GM12878 (cell line): ENCODE results near the gene PTBP3. TPM values are rescaled to one million over a fixed set of nuclear protein-coding genes. Genes with fewer than 3 reads are reported as not detected.

Experiments
- ATAC-seq: fragments of 200-7000 bp; cut with Tn5 transposase; 3 replicates; pipeline ENCODE4 v1.9.1; 2020; ENCODE audit warnings: mild to moderate bottlenecking, moderate library complexity
- BruUV-seq: library from RNA; stranded (reverse); fragments of 400-500 nt; replicated peaks from 2 replicates; lab custom pipeline; 2021; lab: Mats Ljungman, UMichigan
- CTCF ChIA-PET: fragments of 300-600 bp; sonication (Branson Sonifier 250); formaldehyde crosslinking; extraction: SDS; loops from one replicate; lab custom pipeline; 2021; ENCODE audit warnings: inconsistent platforms; lab: Yijun Ruan, JAX
- POLR2A ChIA-PET: fragments of 350-600 bp; formaldehyde crosslinking; extraction: SDS; loops from one replicate; lab custom pipeline; 2021; ENCODE audit warnings: inconsistent platforms; lab: Charles Lee
- RAD21 ChIA-PET: fragments of 300-600 bp; sonication (Branson Sonifier 250); formaldehyde crosslinking; loops from one replicate; lab custom pipeline; 2023; ENCODE audit warnings: antibody characterized with exemption; ENCODE audit not compliant: unreplicated experiment; lab: Charles Lee
- SMC1A ChIA-PET: fragments of 300-600 bp; sonication (Branson Sonifier 250); formaldehyde crosslinking; loops from one replicate; lab custom pipeline; 2023; ENCODE audit not compliant: unreplicated experiment, uncharacterized antibody; lab: Charles Lee
- DNase-seq: peaks from one replicate; pipeline ENCODE4 v3.0.0-alpha.2; 2011; ENCODE audit warnings: low read depth, low spot score
- FAIRE-seq: peaks from 3 replicates; lab custom pipeline; 2011; peaks lifted over from hg19 to GRCh38; lab: Jason Lieb, UNC
- H2AFZ ChIP-seq: 2 replicates; pipeline ENCODE4 v1.6.0; 2011; ENCODE audit warnings: low read depth, low read length, control low read depth; ENCODE audit not compliant: control insufficient read depth
- H3K27ac ChIP-seq: 2 replicates; pipeline ENCODE4 v1.5.1; 2011; ENCODE audit warnings: control low read depth; ENCODE audit not compliant: control insufficient read depth, insufficient read depth
- H3K27me3 ChIP-seq, 2 experiments: replicated peaks in 1 of 2; 2 replicates each; pipeline versions ENCODE4 v1.6.0 to v1.6.1; 2011; ENCODE audit warnings: low read length in 1 of 2; ENCODE audit not compliant: control insufficient read depth in 2 of 2, insufficient read depth in 2 of 2
- H3K36me3 ChIP-seq, 2 experiments: 2 replicates each; pipeline ENCODE4 v1.5.1; 2011; ENCODE audit warnings: low read length in 1 of 2; ENCODE audit not compliant: control insufficient read depth in 2 of 2, insufficient read depth in 2 of 2
- H3K4me1 ChIP-seq: 2 replicates; pipeline ENCODE4 v1.6.1; 2011; ENCODE audit warnings: mild to moderate bottlenecking, low read length, moderate library complexity, mixed read lengths; ENCODE audit not compliant: control insufficient read depth, insufficient read depth
- H3K4me2 ChIP-seq: 2 replicates; pipeline ENCODE4 v1.6.0; 2011; ENCODE audit warnings: control low read depth; ENCODE audit not compliant: control insufficient read depth, insufficient read depth
- H3K4me3 ChIP-seq: fragments of 200-600 bp; sonication (generic); 2 replicates; pipeline ENCODE4 v1.5.1; 2016
- H3K79me2 ChIP-seq: 2 replicates; pipeline ENCODE4 v1.6.0; 2011; ENCODE audit warnings: low read length; ENCODE audit not compliant: control insufficient read depth, insufficient read depth
- H3K9ac ChIP-seq: 2 replicates; pipeline ENCODE4 v1.8.0; 2011; ENCODE audit warnings: low read length, control low read depth, mixed read lengths; ENCODE audit not compliant: control insufficient read depth, insufficient read depth
- H3K9me3 ChIP-seq: replicated peaks from 3 replicates; pipeline ENCODE4 v1.5.1; 2011; ENCODE audit warnings: mild to moderate bottlenecking, low read length; ENCODE audit not compliant: control insufficient read depth, insufficient read depth
- H4K20me1 ChIP-seq: 2 replicates; pipeline ENCODE4 v1.6.0; 2011; ENCODE audit not compliant: control insufficient read depth, insufficient read depth
- BCLAF1 ChIP-seq: fragments of 450-650 bp; IDR thresholded peaks from 2 replicates; pipeline ENCODE4 v1.6.1; 2017; ENCODE audit warnings: antibody characterized with exemption, mild to moderate bottlenecking, moderate library complexity
- EGR1 ChIP-seq, 2 experiments: IDR thresholded peaks; 1 replicate in 1 of 2; 2 replicates in 1 of 2; pipeline ENCODE4 v1.6.1; 2011 to 2012; ENCODE audit warnings: low read depth in 2 of 2, low read length in 2 of 2, borderline replicate concordance in 1 of 2, mild to moderate bottlenecking in 1 of 2, moderate library complexity in 1 of 2
- FOS ChIP-seq: IDR thresholded peaks from 3 replicates; pipeline ENCODE4 v1.6.1; 2011; ENCODE audit warnings: borderline replicate concordance; ENCODE audit not compliant: insufficient read length; ENCODE audit errors: extremely low read depth
- FOXM1 ChIP-seq: IDR thresholded peaks from 2 replicates; pipeline ENCODE4 v1.6.1; 2012; ENCODE audit warnings: low read depth, mild to moderate bottlenecking, inconsistent platforms, low read length, moderate library complexity
- JUNB ChIP-seq: IDR thresholded peaks from 2 replicates; pipeline ENCODE4 v1.6.1; 2016; ENCODE audit warnings: antibody characterized with exemption, mild to moderate bottlenecking
- KDM1A ChIP-seq: fragments of 200-600 bp; sonication (generic); IDR thresholded peaks from 2 replicates; pipeline ENCODE4 v1.6.1; 2016; ENCODE audit warnings: borderline replicate concordance
- NFIC ChIP-seq: IDR thresholded peaks from 2 replicates; pipeline ENCODE4 v1.6.1; 2012; ENCODE audit warnings: low read depth, mild to moderate bottlenecking, inconsistent platforms, low read length, moderate library complexity
- POLR2AphosphoS5 ChIP-seq: IDR thresholded peaks from 2 replicates; pipeline ENCODE4 v1.6.1; 2011; ENCODE audit warnings: mild to moderate bottlenecking, low read length, inconsistent platforms
- PRDM15 ChIP-seq: fragments of 450-650 bp; formaldehyde crosslinking; IDR thresholded peaks from 2 replicates; pipeline ENCODE4 v1.4.0; 2020; ENCODE audit warnings: mild to moderate bottlenecking, moderate library complexity
- RUNX3 ChIP-seq: IDR thresholded peaks from 2 replicates; pipeline ENCODE4 v1.6.1; 2012; ENCODE audit warnings: low read length, inconsistent platforms
- SREBF2 ChIP-seq: IDR thresholded peaks from 2 replicates; pipeline ENCODE4 v1.6.1; 2012; ENCODE audit warnings: mild to moderate bottlenecking, low read length
- WGBS: methylation state at CpG from one replicate; pipeline ENCODE4 v1.1.6; 2016; ENCODE audit warnings: low lambda C conversion rate; ENCODE audit not compliant: insufficient replicate concordance, insufficient coverage; ENCODE audit errors: missing lambda C conversion rate; 5-methylcytosine and 5-hydroxymethylcytosine counted together
- in situ Hi-C: fragments of 300-500 bp; cut with MboI; formaldehyde crosslinking; loops from 9 replicates; pipeline ENCODE4 v1.14.3; 2018; ENCODE audit warnings: mixed read lengths
- intact Hi-C: fragments of 100-400 bp; cut with micrococcal nuclease; formaldehyde crosslinking; loops from one replicate; pipeline ENCODE4 v1.14.2; 2022; ENCODE audit not compliant: unreplicated experiment
- polyA plus RNA-seq, 11 experiments: library from polyadenylated mRNA; depleted of rRNA in 4 of 11; unstranded in 6 of 11; stranded (reverse) in 5 of 11; fragments of >200 nt; fragmentation: Nextera tagmentation in 4 of 11; fragmentation: Illumina TruSeq in 1 of 11; extraction: Ambion mirVana in 4 of 11; extraction: Trizol in 1 of 11; gene quantifications; 1 replicate in 1 of 11; 2 replicates in 10 of 11; pipeline versions ENCODE4 v1.2.1 to v1.2.3, GENCODE V29; 2011 to 2016; ENCODE audit warnings: inconsistent platforms in 2 of 11, missing spikeins in 2 of 11, low read depth in 1 of 11
- total RNA-seq, 4 experiments: library from RNA; depleted of rRNA in 3 of 4; stranded (reverse); fragments of >200 nt in 3 of 4; fragmentation: Illumina TruSeq in 1 of 4; extraction: Trizol in 1 of 4; gene quantifications; 2 replicates each; pipeline versions ENCODE4 v1.2.1 to v1.2.3, GENCODE V29; 2013 to 2021
- TF ChIP-seq, protein P1 (sequence below): fragments of 450-650 bp; IDR thresholded peaks from 2 replicates; pipeline ENCODE4 v1.6.1; 2018; ENCODE audit warnings: mild to moderate bottlenecking, low read depth, moderate library complexity; ENCODE audit not compliant: partially characterized antibody

The PTBP3 gene
- total and polyA plus RNA-seq, 10 of the 15 experiments (the other 5 are each of a cell fraction or from before 2014, with no cell fraction given): 12.5 to 104 (median 52.7) TPM

DNA sequence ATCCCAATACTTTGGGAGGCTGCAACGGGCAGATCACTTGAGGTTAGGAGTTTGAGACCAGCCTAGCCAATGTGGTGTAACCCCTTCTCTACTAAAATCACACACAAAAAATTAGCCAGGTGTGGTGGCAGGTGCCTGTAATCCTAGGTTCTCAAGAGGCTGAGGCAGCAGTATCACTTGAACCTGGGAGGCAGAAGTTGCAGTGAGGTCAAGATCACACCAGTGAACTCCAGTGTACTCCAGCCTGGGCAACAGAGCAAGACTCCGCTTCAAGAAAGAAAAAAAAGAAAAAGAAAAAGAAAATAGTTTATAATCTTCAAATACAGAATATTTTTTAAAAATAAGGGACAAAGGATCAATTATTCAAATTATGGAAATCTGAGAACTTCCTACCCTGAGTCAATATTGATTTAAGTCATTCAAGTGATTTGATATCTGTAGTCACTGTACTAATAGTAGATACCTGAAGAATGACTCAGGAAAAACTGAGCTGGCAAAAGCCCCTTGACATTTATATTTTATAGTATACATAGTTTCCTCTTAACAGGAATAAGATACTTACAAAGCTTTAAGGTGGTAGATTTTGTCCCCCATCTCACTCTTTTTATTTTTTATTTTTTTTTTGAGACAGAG is 61.8 kb downstream of the PTBP3 start:
- RAD21 ChIA-PET: no interaction called here
- peaks cover 5% of the 10 kb centered on the region; the same call in 1 of the 2 replicates for H3K4me1 ChIP-seq
- H3K27me3 ChIP-seq: no peaks in the 10 kb centered on the region
- H3K27ac ChIP-seq: no peak overlapping the region
- no peak overlapping the region for H3K9ac ChIP-seq
- FAIRE-seq: no peak
- in situ Hi-C loops (no loop called here), intact Hi-C loops (no loop called here)
- POLR2A ChIA-PET: no interaction called here
- DNase-seq: no peak
- SMC1A ChIA-PET: interaction anchor here (1.3 kb wide), 1 partner anchor 42 kb away, joined by 3 read pairs; no protein-coding TSS in a partner anchor
- no peaks in the 10 kb centered on the region for H3K9me3 ChIP-seq
- H3K79me2 ChIP-seq: peaks cover 14% of the 10 kb centered on the region
- no peak overlapping the region for H3K4me3 ChIP-seq
- no peaks in the 10 kb centered on the region for H4K20me1 ChIP-seq
- ATAC-seq: no peak
- 96% methylated on average over 2 of the region's 2 CpGs for WGBS
- CTCF ChIA-PET: interaction anchor here (0.6 kb wide), 1 partner anchor 9 kb away, joined by 3 read pairs; no protein-coding TSS in a partner anchor
- no peak overlapping the region for H2AFZ ChIP-seq
- no peak overlapping the region for H3K4me2 ChIP-seq
- BruUV-seq: no TSS peak
- no peaks in the 10 kb centered on the region; a peak in 1 of 4 replicates for H3K36me3 ChIP-seq
- no peak for TF ChIP-seq KDM1A
- no peak for TF ChIP-seq JUNB
- no peak for TF ChIP-seq NFIC
- no peak for TF ChIP-seq BCLAF1
- no peak for TF ChIP-seq SREBF2
- TF ChIP-seq RUNX3: no peak
- TF ChIP-seq EGR1 (IDR thresholded peaks at IDR 0.05; ENCODE audit: borderline replicate concordance in 1 of 2, low read depth in 2 of 2, low read length in 2 of 2): no peak
- no peak for TF ChIP-seq FOS
- TF ChIP-seq, protein P1, sequence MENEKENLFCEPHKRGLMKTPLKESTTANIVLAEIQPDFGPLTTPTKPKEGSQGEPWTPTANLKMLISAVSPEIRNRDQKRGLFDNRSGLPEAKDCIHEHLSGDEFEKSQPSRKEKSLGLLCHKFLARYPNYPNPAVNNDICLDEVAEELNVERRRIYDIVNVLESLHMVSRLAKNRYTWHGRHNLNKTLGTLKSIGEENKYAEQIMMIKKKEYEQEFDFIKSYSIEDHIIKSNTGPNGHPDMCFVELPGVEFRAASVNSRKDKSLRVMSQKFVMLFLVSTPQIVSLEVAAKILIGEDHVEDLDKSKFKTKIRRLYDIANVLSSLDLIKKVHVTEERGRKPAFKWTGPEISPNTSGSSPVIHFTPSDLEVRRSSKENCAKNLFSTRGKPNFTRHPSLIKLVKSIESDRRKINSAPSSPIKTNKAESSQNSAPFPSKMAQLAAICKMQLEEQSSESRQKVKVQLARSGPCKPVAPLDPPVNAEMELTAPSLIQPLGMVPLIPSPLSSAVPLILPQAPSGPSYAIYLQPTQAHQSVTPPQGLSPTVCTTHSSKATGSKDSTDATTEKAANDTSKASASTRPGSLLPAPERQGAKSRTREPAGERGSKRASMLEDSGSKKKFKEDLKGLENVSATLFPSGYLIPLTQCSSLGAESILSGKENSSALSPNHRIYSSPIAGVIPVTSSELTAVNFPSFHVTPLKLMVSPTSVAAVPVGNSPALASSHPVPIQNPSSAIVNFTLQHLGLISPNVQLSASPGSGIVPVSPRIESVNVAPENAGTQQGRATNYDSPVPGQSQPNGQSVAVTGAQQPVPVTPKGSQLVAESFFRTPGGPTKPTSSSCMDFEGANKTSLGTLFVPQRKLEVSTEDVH: no peak
- TF ChIP-seq POLR2AphosphoS5: no peak
- no peak for TF ChIP-seq PRDM15 (CRISPR knock-in tag)
- TF ChIP-seq FOXM1: no peak
